ENCODE data around the gene PAPOLA.

The PAPOLA gene

DNA sequence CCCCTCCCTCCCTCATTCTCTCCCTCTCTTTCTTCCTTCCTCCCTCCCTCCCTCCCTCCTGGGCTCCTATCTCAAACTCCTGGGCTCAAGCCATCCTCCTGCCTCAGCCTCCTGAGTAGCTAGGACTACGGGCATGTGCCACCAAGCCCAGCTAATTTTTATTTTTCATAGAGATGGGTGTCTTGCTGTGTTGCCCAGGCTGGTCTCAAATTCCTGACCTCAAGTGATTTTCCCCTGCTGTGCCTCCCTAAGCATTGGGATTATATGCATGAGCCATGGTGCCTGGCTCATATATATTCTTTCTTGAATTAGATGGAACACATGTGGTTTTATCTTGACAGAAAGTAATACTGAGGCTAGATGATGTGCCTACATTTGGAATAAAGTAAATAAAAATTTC lies 14.2 kb downstream of the PAPOLA start:
- ChIA-PET CTCF (no interaction called here), POLR2A (ENCODE audit: low non-redundant PET) (no interaction called here)
- no peak for DNase-seq (ENCODE audit: low spot score)
- no peak overlapping the region for H3K27ac ChIP-seq
- TF ChIP-seq, protein P1, sequence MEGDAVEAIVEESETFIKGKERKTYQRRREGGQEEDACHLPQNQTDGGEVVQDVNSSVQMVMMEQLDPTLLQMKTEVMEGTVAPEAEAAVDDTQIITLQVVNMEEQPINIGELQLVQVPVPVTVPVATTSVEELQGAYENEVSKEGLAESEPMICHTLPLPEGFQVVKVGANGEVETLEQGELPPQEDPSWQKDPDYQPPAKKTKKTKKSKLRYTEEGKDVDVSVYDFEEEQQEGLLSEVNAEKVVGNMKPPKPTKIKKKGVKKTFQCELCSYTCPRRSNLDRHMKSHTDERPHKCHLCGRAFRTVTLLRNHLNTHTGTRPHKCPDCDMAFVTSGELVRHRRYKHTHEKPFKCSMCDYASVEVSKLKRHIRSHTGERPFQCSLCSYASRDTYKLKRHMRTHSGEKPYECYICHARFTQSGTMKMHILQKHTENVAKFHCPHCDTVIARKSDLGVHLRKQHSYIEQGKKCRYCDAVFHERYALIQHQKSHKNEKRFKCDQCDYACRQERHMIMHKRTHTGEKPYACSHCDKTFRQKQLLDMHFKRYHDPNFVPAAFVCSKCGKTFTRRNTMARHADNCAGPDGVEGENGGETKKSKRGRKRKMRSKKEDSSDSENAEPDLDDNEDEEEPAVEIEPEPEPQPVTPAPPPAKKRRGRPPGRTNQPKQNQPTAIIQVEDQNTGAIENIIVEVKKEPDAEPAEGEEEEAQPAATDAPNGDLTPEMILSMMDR (conservative IDR thresholded peaks at IDR 0.05; ENCODE audit: low read depth) = no peak

DNA sequence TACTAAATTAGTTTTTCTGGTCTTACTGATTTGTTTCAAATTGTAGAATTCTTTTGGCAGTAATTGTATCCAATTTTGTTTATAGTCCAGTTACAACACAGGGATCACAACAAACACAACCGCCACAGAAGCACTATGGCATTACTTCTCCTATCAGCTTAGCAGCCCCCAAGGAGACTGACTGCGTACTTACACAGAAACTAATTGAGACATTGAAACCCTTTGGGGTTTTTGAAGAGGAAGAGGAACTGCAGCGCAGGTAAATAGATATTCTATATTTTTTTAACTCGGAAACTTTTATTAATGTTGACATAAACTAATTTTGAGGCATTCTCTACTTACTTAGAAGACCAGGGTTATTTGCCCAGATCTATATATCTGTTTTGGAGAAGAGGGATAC lies 17.8 kb downstream of the PAPOLA start:
- CTCF ChIA-PET = interaction anchor here (0.8 kb wide), 1 partner anchor 47 kb away, joined by 3 read pairs; no protein-coding TSS in a partner anchor
- TF ChIP-seq, protein P1 (conservative IDR thresholded peaks at IDR 0.05; ENCODE audit: low read depth) = no peak
- POLR2A ChIA-PET (ENCODE audit: low non-redundant PET) = no interaction called here
- H3K27ac ChIP-seq = no peak overlapping the region
- no peak for DNase-seq (ENCODE audit: low spot score)

DNA sequence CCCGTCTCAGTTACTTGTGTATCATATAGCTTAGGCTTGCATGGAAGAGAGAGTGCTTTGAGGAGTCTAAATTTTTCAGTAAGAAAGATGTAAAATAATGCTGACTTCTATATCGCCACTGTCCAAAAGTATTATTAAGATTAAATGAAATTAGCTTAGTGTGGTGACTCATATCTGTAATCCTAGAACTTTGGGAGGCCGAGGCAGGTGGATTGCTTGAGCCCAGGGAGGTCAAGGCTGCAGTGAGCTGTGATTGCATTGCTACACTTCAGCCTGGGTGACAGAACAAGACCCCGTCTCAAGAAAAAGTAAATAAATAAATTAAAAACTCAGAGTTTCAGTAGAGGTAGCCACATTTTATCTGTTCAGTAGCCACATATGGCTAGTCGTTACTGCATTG lies 23.3 kb downstream of the PAPOLA start:
- TF ChIP-seq, protein P1 (conservative IDR thresholded peaks at IDR 0.05; ENCODE audit: low read depth) = no peak
- ChIA-PET CTCF (no interaction called here), POLR2A (ENCODE audit: low non-redundant PET) (no interaction called here)
- no peak for DNase-seq (ENCODE audit: low spot score)
- H3K27ac ChIP-seq = no peak overlapping the region

DNA sequence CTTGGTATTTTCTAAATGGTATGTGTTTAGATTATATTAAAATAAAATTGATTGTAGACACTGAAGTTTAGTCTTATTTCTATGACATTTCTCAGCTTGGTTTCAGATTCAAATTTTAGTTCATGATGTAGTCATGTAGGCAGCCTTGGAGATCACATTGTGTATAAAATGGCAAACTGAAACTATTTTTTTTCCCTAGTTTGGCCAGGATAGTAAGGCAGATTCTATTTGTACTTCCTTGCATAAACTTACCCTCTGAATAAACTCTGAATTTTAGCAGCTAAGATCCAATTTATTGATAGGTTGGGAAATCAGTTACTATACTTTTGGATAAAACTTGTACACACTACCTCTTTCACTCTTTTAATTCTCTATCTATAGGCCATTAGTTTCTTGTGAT lies 30.4 kb downstream of the PAPOLA start:
- POLR2A ChIA-PET (ENCODE audit: low non-redundant PET) = no interaction called here

DNA sequence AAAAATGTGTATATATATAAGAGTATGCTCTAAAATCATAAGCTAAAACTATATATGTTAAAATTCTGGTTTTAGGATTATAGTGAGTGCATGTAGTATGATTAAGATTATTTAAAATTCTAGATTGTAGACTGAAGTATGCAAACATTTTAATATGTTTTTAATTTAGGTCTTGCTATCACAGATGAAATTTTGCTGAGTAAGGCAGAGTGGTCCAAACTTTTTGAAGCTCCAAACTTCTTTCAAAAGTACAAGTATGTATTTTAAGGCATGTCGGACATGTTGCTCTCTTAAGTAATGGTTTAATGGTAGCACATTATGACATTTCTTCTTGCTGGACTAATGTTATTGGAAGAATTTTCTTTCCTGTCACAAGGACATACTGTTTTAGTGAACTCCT lies 34.6 kb downstream of the PAPOLA start:
- ChIA-PET CTCF (interaction anchor here (0.5 kb wide), 1 partner anchor 404 kb away, joined by 3 read pairs; no protein-coding TSS in a partner anchor), POLR2A (ENCODE audit: low non-redundant PET) (no interaction called here)
- TF ChIP-seq, protein P1 (conservative IDR thresholded peaks at IDR 0.05; ENCODE audit: low read depth) = no peak
- no peak overlapping the region for H3K27ac ChIP-seq
- no peak for DNase-seq (ENCODE audit: low spot score)

More for the DNA sequence above, 30.4 kb downstream of the PAPOLA start:
- no peak for DNase-seq (ENCODE audit: low spot score)
- no peak overlapping the region for H3K27ac ChIP-seq
- TF ChIP-seq, protein P1 (conservative IDR thresholded peaks at IDR 0.05; ENCODE audit: low read depth) = no peak
- CTCF ChIA-PET = no interaction called here

DNA sequence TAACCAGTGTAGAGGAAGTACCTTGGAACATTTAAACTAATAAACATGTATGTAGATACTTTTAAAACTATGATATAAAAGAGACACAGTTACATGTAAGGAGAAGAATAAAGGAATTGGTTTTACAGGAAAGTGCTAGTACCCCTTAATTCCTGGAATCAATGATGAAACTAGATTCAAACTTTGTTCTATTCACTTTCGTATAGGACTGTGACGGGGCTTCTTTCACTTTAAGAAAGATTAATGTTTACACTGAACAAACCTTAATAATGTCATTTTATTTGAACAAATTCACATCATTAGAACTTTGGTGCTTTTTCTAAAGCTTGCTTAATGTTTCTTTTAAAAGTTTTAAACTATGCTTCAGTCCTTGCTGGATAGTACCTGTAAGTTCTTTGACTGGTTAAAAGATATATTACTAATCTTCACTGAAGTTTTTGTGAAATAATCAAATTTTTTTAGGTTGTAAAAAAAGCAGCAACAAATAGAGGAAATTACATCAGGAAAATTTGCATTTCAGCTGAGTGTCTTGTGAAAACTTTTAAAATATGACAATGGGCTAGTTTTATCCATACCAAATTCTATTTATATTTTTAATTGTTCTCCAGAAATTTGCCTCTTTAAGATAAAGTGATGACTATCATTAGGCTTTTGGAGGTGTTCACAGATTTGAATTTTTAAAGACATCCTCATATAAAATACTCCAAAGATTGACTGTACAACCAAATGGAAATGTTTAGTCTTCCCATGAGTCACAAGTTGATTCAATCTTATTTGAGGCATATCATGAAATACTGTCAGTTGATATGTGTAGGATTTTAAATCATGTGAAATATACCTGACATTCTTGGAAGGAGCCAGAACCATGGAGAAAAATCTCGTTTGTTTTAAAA lies 36.2 kb downstream of the PAPOLA start:
- DNase-seq (ENCODE audit: low spot score) = no peak
- H3K27ac ChIP-seq = no peak overlapping the region
- ChIA-PET POLR2A (ENCODE audit: low non-redundant PET) (no interaction called here), CTCF (interaction anchor here (0.5 to 0.7 kb wide), 3 partner anchors 128 to 331 kb away, joined by 3 read pairs; no protein-coding TSS in a partner anchor)
- TF ChIP-seq, protein P1 (conservative IDR thresholded peaks at IDR 0.05; ENCODE audit: low read depth) = no peak
